Motor neuron (in vitro differentiated cells): ENCODE data around the gene ARHGAP45. TPM values are rescaled to one million over a fixed set of nuclear protein-coding genes. Genes with fewer than 3 reads are reported as not detected.

Source experiments
- ATAC-seq, 8 experiments: fragments of 200-7000 bp; cut with Tn5 transposase; replicated peaks in 6 of 8; 2 replicates each; pipeline ENCODE4 v1.8.0; 2021; ENCODE audit warnings: mild to moderate bottlenecking in 8 of 8, moderate library complexity in 8 of 8
- H3K27ac ChIP-seq, 2 donors: fragments of 250-450 bp; sonication (Bioruptor Pico); 2 replicates each; pipeline ENCODE4 v1.9.0; 2021; ENCODE audit warnings: antibody characterized with exemption in 2 of 2, mild to moderate bottlenecking in 2 of 2, moderate library complexity in 1 of 2
- H3K4me1 ChIP-seq, 2 donors: fragments of 250-450 bp; sonication (Bioruptor Pico); replicated peaks in 1 of 2; 2 replicates each; pipeline ENCODE4 v1.6.1; 2021; ENCODE audit warnings: antibody characterized with exemption in 2 of 2, mild to moderate bottlenecking in 2 of 2, moderate library complexity in 1 of 2
- H3K4me3 ChIP-seq, 5 donors: fragments of 250-450 bp; sonication (Bioruptor Pico); 2 replicates each; pipeline ENCODE4 v1.9.0; 2021; ENCODE audit warnings: antibody characterized with exemption in 5 of 5, mild to moderate bottlenecking in 5 of 5, moderate library complexity in 4 of 5
- WGBS, 10 experiments: fragments of 450-650 bp; shearing (Covaris generic); methylation state at CpG; one replicate each; pipeline ENCODE4 v1.0.0; 2022; 5-methylcytosine and 5-hydroxymethylcytosine counted together
- in situ Hi-C, 9 experiments: fragments of 400-800 bp; cut with MboI; loops; one replicate each; pipeline ENCODE4 v1.15.0; 2021; ENCODE audit warnings: low sequenced_read_pairs in 9 of 9, low pct_unique_long_range_greater_than_20kb in 2 of 9; ENCODE audit not compliant: unreplicated experiment in 9 of 9
- total RNA-seq, 8 experiments: library from RNA; unstranded; fragments of 300-600 nt; gene quantifications; 2 replicates each; pipeline versions ENCODE4 v1.2.3 to v1.2.4, GENCODE V29; 2022

The ARHGAP45 gene
- total RNA-seq, 8 experiments from 2014 or later: 2.8 to 13.1 (median 5.7) TPM

DNA sequence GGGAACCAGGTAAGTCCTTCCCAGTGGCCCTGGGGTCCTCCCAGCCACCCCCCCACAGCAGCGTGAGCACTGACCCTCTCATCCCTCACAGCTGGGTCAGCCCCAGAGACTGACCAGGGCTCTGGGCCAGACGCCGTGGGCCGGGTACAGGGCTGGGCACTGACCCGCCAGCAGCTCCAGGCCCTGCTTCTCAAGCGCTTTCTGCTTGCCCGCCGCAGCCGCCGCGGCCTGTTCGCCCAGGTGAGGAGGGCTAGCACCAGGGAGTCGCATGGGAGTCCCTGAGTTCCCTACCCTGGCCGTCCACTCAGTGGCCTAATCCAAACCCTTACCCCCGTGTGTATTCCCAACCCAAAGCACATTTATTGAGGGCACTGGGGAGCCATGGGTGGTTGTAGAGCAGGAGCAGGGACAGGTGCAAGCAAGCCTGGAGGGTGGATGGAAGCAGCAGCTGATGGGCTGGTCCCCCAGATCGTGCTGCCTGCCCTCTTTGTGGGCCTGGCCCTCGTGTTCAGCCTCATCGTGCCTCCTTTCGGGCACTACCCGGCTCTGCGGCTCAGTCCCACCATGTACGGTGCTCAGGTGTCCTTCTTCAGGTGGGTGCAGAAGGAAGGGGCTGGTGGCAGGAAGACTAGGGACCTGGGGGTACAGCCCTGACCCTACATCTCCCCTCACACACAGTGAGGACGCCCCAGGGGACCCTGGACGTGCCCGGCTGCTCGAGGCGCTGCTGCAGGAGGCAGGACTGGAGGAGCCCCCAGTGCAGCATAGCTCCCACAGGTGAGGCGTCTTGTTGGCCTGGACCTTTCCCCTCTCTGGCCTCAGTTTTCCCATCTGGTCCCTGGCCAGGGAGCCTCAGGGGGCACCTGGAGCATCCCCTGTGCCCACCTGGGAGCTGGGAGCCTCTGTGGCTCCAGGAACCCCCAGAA is 12.6 kb upstream of the ARHGAP45 start:
- in situ Hi-C loops: no loop called here
- Histone ChIP-seq H3K4me1 (no peaks in the 10 kb centered on the region), H3K27ac (no peak overlapping the region), H3K4me3 (no peak overlapping the region)
- peak in 1 of 8 experiments; percentile 10 for ATAC-seq
- WGBS, 10 experiments: 60 to 87% (median 75%) methylated on average over 1 to 9 of the region's 28 CpGs; no CpG with 5 or more reads in 5 of the 10 experiments

GRCh38 chr19:1055028-1055425 is 11.9 kb upstream of the ARHGAP45 start:
- no peak overlapping the region for H3K27ac ChIP-seq
- H3K4me3 ChIP-seq: no peak overlapping the region
- WGBS, 10 experiments: 60 to 100% methylated on average over 1 of the region's 14 CpGs; no CpG with 5 or more reads in 8 of the 10 experiments
- no peak for ATAC-seq
- H3K4me1 ChIP-seq: no peaks in the 10 kb centered on the region
- in situ Hi-C loops: no loop called here

- H3K27ac ChIP-seq: no peak overlapping the region
- H3K4me1 ChIP-seq: no peaks in the 10 kb centered on the region
- ATAC-seq: peak in 1 of 8 experiments; percentile 4
- no peak overlapping the region for H3K4me3 ChIP-seq
- in situ Hi-C loops: no loop called here
- 67 to 83% methylated on average over 2 to 8 of the region's 20 CpGs; no CpG with 5 or more reads in 8 of the 10 experiments for WGBS, 10 experiments
Measured at GRCh38 chr19:1055886-1056620, 10.9 kb upstream of the ARHGAP45 start.

DNA sequence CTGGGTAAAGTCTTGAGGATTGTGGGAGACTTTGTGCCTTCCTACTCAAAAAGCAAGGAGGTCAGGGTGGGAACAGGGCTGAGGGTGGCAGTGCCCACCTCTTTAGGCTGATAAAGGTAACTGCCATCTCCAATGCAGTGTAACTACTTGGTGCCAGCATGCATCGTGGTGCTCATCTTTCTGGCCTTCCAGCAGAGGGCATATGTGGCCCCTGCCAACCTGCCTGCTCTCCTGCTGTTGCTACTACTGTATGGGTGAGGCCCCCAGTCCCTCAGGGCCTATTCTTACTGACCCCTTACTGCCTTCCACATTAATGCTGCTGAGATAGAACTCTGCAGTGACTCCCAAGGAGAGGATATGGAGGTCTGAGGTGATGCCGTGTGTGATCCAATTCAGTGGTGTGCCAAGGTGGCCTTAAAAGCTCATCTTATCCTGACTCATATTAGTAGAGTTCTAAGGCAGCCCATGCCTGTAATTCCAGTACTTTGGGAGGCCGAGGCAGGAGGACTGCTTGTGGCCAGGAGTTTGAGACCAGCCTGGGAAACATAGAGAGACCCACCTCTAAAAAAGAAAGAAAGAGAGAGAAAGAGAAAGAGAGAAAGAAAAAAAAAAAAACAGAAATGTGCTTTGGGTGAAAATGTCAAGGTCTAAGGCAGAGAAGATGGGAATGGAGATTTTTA is 9.7 kb upstream of the ARHGAP45 start:
- ATAC-seq: peak in 4 of 8 experiments; percentile 33 to 43 (median 39)
- H3K4me3 ChIP-seq: no peak overlapping the region
- 0 to 94% (median 40%) methylated on average over 1 to 3 of the region's 3 CpGs; no CpG with 5 or more reads in 3 of the 10 experiments for WGBS, 10 experiments
- H3K4me1 ChIP-seq: no peaks in the 10 kb centered on the region
- in situ Hi-C loops: no loop called here
- no peak overlapping the region for H3K27ac ChIP-seq

- H3K4me1 ChIP-seq: no peaks in the 10 kb centered on the region
- in situ Hi-C loops: no loop called here
- WGBS, 10 experiments: 60 to 100% (median 96%) methylated on average over 1 to 4 of the region's 5 CpGs; no CpG with 5 or more reads in 4 of the 10 experiments
Measured at GRCh38 chr19:1058112-1058511, 8.9 kb upstream of the ARHGAP45 start.

GRCh38 chr19:1060689-1061088 is 6.3 kb upstream of the ARHGAP45 start:
- Histone ChIP-seq H3K27ac (no peak overlapping the region), H3K4me1 (peaks cover 7 to 8% of the 10 kb centered on the region in 2 donors), H3K4me3 (no peak overlapping the region)
- in situ Hi-C loops: no loop called here
- 20 to 100% (median 70%) methylated on average over 1 of the region's 5 CpGs; no CpG with 5 or more reads in 6 of the 10 experiments for WGBS, 10 experiments
- ATAC-seq: no peak

More at GRCh38 chr19:1058112-1058511, 8.9 kb upstream of the ARHGAP45 start:
- no peak overlapping the region for H3K4me3 ChIP-seq
- no peak overlapping the region for H3K27ac ChIP-seq
- no peak for ATAC-seq

- H3K27ac ChIP-seq: no peak overlapping the region
- in situ Hi-C loops: no loop called here
- WGBS, 10 experiments: 77% methylated on average over 5 of the region's 20 CpGs; no CpG with 5 or more reads in 9 of the 10 experiments
- H3K4me3 ChIP-seq: no peak overlapping the region
- H3K4me1 ChIP-seq: peaks cover 7 to 14% of the 10 kb centered on the region in 2 donors
- no peak for ATAC-seq
Measured at GRCh38 chr19:1061987-1062386, 5.0 kb upstream of the ARHGAP45 start.

GRCh38 chr19:1062387-1063029 is 4.5 kb upstream of the ARHGAP45 start:
- Histone ChIP-seq H3K4me1 (peaks cover 12 to 18% of the 10 kb centered on the region in 2 donors), H3K27ac (no peak overlapping the region), H3K4me3 (no peak overlapping the region)
- ATAC-seq: no peak
- in situ Hi-C loops: no loop called here
- 53 to 93% (median 70%) methylated on average over 2 to 6 of the region's 17 CpGs; no CpG with 5 or more reads in 5 of the 10 experiments for WGBS, 10 experiments

DNA sequence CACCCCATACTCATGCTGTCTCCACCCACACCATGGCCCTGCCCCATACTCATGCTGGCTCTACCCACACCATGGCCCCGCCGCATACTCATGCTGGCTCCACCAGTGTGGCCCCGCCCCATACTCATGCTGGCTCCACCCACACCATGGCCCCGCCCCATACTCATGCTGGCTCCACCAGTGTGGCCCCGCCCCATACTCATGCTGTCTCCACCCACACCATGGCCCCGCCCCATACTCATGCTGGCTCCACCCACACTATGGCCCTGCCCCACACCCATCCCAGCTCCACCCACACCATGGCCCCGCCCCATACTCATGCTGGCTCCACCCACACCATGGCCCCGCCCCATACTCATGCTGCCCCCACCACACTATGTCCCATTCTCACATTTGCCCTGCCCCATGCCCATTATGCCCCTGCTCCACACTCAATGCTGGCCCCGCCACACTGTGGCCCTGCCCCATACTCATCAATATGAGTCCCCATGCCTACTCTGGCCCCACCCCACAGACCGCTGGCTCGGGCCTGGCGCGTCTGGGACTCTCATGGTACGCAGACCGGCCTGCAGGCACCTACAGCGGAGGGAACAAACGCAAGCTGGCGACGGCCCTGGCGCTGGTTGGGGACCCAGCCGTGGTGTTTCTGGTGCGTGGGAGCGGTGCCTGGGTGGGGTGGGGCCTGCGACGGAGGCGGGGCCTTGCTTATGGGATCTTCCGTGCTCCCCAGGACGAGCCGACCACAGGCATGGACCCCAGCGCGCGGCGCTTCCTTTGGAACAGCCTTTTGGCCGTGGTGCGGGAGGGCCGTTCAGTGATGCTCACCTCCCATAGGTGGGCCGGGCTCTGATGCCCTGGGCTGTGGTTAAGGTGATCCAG is 3.7 kb upstream of the ARHGAP45 start:
- Histone ChIP-seq H3K4me3 (no peak overlapping the region), H3K4me1 (peaks cover 12 to 19% of the 10 kb centered on the region in 2 donors), H3K27ac (no peak overlapping the region)
- in situ Hi-C loops: no loop called here
- ATAC-seq: peak in 2 of 8 experiments; percentile 7 to 17
- no CpG with 5 or more reads among the region's 37 CpGs for WGBS, 10 experiments

GRCh38 chr19:1063909-1064660 is 2.9 kb upstream of the ARHGAP45 start:
- in situ Hi-C loops: no loop called here
- ATAC-seq: no peak
- Histone ChIP-seq H3K4me1 (peaks cover 12 to 19% of the 10 kb centered on the region in 2 donors), H3K27ac (no peak overlapping the region), H3K4me3 (no peak overlapping the region)
- 78 to 100% methylated on average over 2 to 4 of the region's 37 CpGs; no CpG with 5 or more reads in 8 of the 10 experiments for WGBS, 10 experiments
